ENCODE measurements around the gene TOGARAM1.
"Not testable (repeated sequence)": the region's sequence is repeated elsewhere in the genome, so short reads cannot be mapped to it uniquely, and the experiment has no call there.

The TOGARAM1 gene

DNA sequence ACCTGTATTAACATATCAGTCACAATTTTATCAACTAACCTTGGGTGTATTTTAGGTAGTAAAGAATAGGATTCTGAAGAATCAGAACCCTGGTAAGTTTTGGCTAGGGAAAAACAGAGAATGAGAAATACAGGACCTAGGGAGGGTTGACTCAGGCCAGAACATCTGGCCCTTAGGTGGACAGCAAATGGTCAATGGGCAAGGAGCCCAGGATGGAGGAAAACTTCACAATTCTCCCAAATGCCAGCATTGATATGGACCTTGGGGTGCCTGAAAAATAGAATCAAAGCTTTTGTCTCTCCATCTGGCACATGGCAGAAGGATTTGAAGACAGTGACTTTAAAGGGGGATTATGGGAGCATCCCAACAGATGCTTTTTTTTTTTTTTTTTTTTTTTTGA lies 89.2 kb downstream of the TOGARAM1 start:
- DNase-seq: no peak

- DNase-seq: no peak
Measured at GRCh38 chr14:45051896-45052295, 89.9 kb downstream of the TOGARAM1 start.

- no peak for DNase-seq
Measured at GRCh38 chr14:45057349-45057748, 95.4 kb downstream of the TOGARAM1 start.

- DNase-seq: no peak
Measured at GRCh38 chr14:45057881-45058364, 95.9 kb downstream of the TOGARAM1 start.

GRCh38 chr14:45060551-45060950 lies 98.6 kb downstream of the TOGARAM1 start:
- no peak for DNase-seq

GRCh38 chr14:45065540-45065939 lies 103.5 kb downstream of the TOGARAM1 start:
- no peak for DNase-seq

DNA sequence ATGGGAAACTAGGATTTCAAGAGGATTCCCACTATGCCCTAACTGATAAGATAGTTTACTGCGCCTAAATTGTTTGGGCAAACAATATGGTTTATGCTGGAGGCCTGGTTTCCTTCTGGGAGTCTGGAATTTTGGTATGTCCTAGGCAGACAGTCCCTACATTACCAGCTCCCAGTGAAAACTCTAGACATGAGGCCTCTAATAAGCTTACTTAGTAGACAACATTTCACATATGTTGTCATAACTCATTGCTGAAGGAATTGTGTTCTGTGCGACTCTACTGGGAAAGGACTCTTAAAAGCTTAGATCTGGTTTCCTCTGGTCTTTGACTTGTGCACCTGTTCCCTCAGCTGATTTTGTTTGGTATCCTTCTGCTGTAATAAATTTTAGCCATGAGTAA lies 104.0 kb downstream of the TOGARAM1 start:
- no peak for DNase-seq

DNA sequence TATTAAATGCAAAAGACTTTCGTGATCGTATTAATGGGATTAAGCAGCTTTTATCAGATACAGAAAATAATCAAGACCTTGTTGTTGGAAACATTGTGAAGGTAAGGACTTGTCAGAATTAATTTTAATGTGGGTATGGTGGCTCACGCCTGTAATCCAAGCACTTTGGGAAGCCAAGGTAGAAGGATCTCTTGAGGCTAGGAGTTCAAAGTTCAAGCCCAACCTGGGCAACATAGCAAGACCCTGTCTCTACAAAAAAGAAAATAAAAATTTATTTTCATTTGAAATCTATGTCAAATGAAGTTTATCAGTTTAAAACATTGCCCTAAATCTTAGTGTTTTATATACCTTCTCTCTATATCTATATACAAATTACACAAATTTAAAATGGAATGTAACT lies 104.7 kb downstream of the TOGARAM1 start:
- DNase-seq: no peak

- no peak for DNase-seq
Measured at GRCh38 chr14:45068396-45068795, 106.4 kb downstream of the TOGARAM1 start.

DNA sequence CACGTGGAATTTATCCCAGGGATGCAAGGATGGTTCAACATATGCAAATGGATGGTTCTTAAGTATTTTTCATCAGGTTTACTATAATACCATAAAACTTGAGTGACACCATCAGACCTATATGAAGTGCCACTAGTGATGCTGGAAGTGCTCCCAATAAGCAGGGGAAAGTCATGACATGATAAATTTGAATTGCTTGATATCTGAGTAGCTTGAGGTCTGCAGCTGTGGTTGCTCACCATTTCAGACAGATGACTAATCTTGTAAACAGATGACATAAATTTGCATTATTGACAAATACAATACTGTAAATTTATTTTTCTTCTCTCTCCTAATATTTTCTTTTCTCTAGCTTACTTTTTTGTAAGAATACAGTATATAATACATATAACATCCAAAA lies 108.2 kb downstream of the TOGARAM1 start:
- DNase-seq: no peak

DNA sequence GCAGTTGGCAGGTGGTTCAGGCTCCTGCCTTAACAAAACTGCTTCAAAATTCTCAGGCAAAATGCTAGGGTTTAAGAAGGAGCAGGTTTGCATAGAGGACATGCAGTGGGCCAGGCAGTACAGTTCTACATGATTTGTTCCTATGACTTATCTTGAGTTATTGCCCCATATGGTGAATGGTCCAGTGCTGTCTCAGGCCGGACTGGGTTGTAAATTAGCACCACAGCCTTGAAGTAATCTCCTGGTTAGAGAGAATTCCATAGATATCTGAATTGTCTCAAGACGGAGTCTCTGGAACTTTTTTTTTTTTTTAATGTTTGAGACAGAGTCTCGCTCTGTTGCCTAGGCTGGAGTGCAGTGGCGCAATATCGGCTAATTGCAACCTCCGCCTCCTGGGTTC lies 110.1 kb downstream of the TOGARAM1 start:
- DNase-seq: no peak

DNA sequence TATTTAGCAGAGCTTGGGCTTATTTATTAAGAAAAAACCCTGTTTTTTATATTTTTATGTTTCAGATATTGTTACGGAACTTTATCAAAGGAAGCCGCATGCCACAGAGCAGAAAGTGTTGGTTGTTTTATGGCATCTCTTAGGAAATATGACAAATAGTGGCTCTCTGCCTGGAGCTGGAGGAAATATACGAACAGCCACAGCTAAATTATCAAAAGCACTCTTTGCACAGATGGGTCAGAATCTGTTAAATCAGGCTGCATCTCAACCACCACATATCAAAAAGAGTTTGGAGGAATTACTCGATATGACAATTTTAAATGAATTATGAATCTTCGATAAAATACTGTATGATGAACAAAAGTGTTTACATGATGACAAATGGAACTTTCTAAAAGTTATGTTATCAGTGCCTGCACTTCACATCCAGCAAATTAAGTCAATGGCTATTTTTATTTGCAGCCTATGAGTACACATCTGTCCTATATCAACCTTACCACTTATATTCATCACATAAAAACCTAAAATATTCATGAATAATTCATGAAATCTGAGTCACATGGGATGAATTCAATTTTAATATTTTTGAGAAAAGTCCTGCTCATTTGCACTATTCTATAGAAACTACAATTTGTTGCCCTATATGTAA lies 111.4 kb downstream of the TOGARAM1 start:
- no peak for DNase-seq

- no peak for DNase-seq
Measured at GRCh38 chr14:45078323-45078722, 116.3 kb downstream of the TOGARAM1 start.

GRCh38 chr14:45080416-45080968 lies 118.5 kb downstream of the TOGARAM1 start:
- DNase-seq: not testable (repeated sequence)

GRCh38 chr14:45081096-45081495 lies 119.1 kb downstream of the TOGARAM1 start:
- DNase-seq: not testable (repeated sequence)

GRCh38 chr14:45082420-45082819 lies 120.4 kb downstream of the TOGARAM1 start:
- DNase-seq: no peak

GRCh38 chr14:45083617-45083975 lies 121.6 kb downstream of the TOGARAM1 start:
- no peak for DNase-seq

DNA sequence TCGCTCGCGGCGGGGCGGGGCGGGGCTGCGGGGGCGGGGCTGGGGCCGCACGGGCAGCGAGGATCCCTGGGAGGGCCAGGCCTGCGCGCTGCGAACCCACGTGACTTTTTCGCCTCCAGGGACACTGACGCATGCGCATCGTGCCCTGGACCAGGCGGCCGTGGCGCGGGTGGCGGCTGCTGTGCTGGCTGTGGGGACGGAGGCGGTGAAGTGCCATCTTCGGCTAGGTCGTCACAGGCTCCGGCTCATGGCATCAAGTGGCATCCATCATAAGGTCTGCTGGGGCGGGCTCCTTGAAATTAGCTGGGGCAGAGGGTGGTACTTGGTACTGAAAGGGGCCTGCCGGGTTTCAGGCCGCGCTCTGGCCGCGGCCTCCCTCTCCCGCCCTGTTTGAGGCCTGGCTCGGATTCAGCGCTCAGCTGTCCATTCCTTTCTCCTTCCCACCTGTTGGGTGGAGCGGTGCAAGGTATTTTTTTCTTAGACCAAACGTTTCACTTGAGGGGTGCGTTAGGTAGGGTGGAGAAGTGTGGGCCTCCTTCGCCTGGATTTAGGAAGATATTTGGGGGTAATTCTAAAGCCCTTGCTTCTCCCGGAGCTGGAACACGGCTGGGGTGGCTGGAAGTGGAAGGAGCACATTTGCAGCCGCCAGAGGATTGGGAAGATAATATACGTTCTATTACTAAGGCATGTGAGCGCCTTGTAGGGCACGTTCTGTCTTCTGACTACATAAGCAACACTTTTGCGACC lies 122.2 kb downstream of the TOGARAM1 start, which contains the start of gene PRPF39:
Gene PRPF39, plus strand, starts transcription at position 141 of the 747 bp plus-strand sequence. CDS start 11,124 bp downstream, outside the sequence.
- DNase-seq: peak; percentile 96

- DNase-seq: no peak
Measured at GRCh38 chr14:45084946-45085346, 123.0 kb downstream of the TOGARAM1 start.

GRCh38 chr14:45089813-45090212 lies 127.8 kb downstream of the TOGARAM1 start:
- DNase-seq: no peak

DNA sequence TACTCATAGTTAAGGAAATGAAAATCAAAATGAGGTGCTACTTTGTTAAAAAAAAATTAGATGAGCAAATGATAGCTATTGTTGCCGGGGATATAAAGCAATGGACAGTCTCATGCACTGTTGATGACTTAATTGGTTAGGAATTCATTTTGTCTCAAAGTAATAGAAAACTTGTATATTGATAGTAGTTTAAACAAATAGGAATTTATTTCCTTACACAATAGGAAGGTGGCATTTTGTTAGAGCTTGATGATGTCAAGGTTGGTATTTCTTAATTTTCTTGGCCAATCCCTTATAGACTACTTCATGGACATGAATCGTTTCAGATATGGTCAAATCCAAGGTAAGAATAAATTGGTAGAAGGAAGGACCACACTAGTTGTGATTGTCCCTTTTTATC lies 129.7 kb downstream of the TOGARAM1 start:
- DNase-seq: no peak

DNA sequence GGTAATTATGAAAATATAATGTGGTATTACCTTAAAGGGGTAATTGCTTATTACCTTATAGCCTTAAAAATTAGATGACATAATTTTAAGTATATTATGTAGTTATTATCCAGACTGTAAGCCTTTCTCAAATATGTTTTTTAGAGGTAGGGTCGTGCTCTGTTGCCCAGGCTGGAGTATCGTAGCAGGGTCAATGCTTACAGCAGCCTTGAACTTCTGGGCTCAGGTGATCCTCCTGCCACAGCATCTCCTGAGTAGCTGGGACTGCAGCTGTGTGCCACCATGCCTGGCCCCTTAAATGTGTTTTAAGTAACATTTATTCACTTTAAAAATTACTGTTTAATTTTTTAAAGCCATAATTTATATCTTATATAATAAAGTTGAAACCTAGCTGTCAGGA lies 132.3 kb downstream of the TOGARAM1 start:
- DNase-seq: no peak

DNA sequence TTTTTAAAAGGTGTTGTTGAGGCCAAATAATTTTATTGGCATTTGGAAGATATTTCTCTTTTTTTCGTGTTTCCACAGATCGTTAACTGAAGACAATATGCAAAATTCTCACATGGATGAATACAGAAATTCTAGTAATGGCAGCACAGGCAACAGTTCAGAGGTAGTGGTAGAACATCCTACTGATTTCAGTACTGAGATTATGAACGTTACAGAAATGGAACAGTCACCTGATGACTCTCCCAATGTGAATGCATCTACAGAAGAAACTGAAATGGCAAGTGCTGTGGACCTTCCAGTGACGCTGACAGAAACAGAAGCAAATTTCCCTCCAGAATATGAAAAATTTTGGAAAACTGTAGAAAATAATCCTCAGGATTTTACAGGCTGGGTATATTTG lies 133.2 kb downstream of the TOGARAM1 start:
- no peak for DNase-seq

DNA sequence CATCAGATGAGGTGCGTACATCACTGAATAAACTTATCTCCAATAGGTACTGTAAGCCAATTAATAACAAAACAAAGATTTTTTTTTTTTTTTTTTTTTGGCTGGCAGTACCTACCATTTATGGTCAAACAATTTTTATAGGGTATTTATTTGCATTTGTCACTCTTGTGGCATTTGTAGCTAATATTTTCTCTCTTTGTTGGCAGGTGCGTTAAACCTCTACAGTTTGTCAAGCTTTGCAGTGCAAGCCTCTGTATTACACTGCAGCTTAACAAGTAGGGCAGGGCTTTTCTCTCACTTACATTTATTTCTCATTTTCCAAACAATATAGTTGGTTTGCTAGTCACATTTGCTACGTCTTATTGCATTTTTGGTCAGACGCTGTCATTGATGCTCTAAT lies 134.2 kb downstream of the TOGARAM1 start:
- DNase-seq: no peak

All from stimulated activated naive CD4-positive, alpha-beta T cell treated with Interleukin-2 at 50 U/mL for 16 hours (primary cell).